ENCODE measurements around the gene DAAM1.

The DAAM1 gene

GRCh38 chr14:59355091-59355490 lies 166.6 kb downstream of the DAAM1 start:
- no peak for ATAC-seq
- TF ChIP-seq BACH2 (CRISPR knock-in tag; IDR thresholded peaks at IDR 0.05; ENCODE audit: borderline replicate concordance) = no peak
- no peak for TF ChIP-seq TCF4 (CRISPR knock-in tag; IDR thresholded peaks at IDR 0.05; ENCODE audit: borderline replicate concordance)
- TF ChIP-seq ZC3H10 (CRISPR knock-in tag; IDR thresholded peaks at IDR 0.05) = no peak
- no peak for TF ChIP-seq TOX (CRISPR knock-in tag; IDR thresholded peaks at IDR 0.05; ENCODE audit: borderline replicate concordance)
- TF ChIP-seq RARB (CRISPR knock-in tag; IDR thresholded peaks at IDR 0.05) = no peak
- TF ChIP-seq ESRRG (CRISPR knock-in tag; IDR thresholded peaks at IDR 0.05) = no peak
- TF ChIP-seq SNAI2 (CRISPR knock-in tag; IDR thresholded peaks at IDR 0.05) = no peak
- no peak for TF ChIP-seq ZFP30 (CRISPR knock-in tag; IDR thresholded peaks at IDR 0.05)

GRCh38 chr14:59356312-59356711 lies 167.8 kb downstream of the DAAM1 start:
- no peak for TF ChIP-seq TCF4 (CRISPR knock-in tag; IDR thresholded peaks at IDR 0.05; ENCODE audit: borderline replicate concordance)
- no peak for TF ChIP-seq ESRRG (CRISPR knock-in tag; IDR thresholded peaks at IDR 0.05)
- TF ChIP-seq ISL1 (CRISPR knock-in tag; IDR thresholded peaks at IDR 0.05) = no peak
- no peak for TF ChIP-seq ZNF70 (CRISPR knock-in tag; IDR thresholded peaks at IDR 0.05)
- no peak for TF ChIP-seq TSHZ2 (CRISPR knock-in tag; IDR thresholded peaks at IDR 0.05)
- no peak for TF ChIP-seq ZFP30 (CRISPR knock-in tag; IDR thresholded peaks at IDR 0.05)
- TF ChIP-seq TOX (CRISPR knock-in tag; IDR thresholded peaks at IDR 0.05; ENCODE audit: borderline replicate concordance) = no peak
- no peak for TF ChIP-seq BACH2 (CRISPR knock-in tag; IDR thresholded peaks at IDR 0.05; ENCODE audit: borderline replicate concordance)
- no peak for TF ChIP-seq GLIS3 (CRISPR knock-in tag; IDR thresholded peaks at IDR 0.05)
- no peak for TF ChIP-seq ZC3H10 (CRISPR knock-in tag; IDR thresholded peaks at IDR 0.05)
- no peak for TF ChIP-seq CSRNP3 (CRISPR knock-in tag; IDR thresholded peaks at IDR 0.05)
- TF ChIP-seq SNAI2 (CRISPR knock-in tag; IDR thresholded peaks at IDR 0.05) = no peak
- TF ChIP-seq OSR1 (CRISPR knock-in tag; IDR thresholded peaks at IDR 0.05) = no peak
- TF ChIP-seq CSDC2 (CRISPR knock-in tag; IDR thresholded peaks at IDR 0.05) = no peak
- no peak for TF ChIP-seq RARB (CRISPR knock-in tag; IDR thresholded peaks at IDR 0.05)
- ATAC-seq = no peak

GRCh38 chr14:59356767-59357166 lies 168.3 kb downstream of the DAAM1 start:
- ATAC-seq = no peak
- TF ChIP-seq TSHZ2 (CRISPR knock-in tag; IDR thresholded peaks at IDR 0.05) (no peak), OSR1 (CRISPR knock-in tag; IDR thresholded peaks at IDR 0.05) (no peak), ZFP30 (CRISPR knock-in tag; IDR thresholded peaks at IDR 0.05) (no peak), TCF4 (CRISPR knock-in tag; IDR thresholded peaks at IDR 0.05; ENCODE audit: borderline replicate concordance) (no peak), BACH2 (CRISPR knock-in tag; IDR thresholded peaks at IDR 0.05; ENCODE audit: borderline replicate concordance) (no peak), ZC3H10 (CRISPR knock-in tag; IDR thresholded peaks at IDR 0.05) (no peak), ARNTL (CRISPR knock-in tag; IDR thresholded peaks at IDR 0.05; ENCODE audit: borderline replicate concordance, low read depth) (no peak), RARB (CRISPR knock-in tag; IDR thresholded peaks at IDR 0.05) (no peak), TOX (CRISPR knock-in tag; IDR thresholded peaks at IDR 0.05; ENCODE audit: borderline replicate concordance) (no peak), PATZ1 (CRISPR knock-in tag; IDR thresholded peaks at IDR 0.05; ENCODE audit: borderline replicate concordance) (no peak), POU6F1 (CRISPR knock-in tag; IDR thresholded peaks at IDR 0.05; ENCODE audit: borderline replicate concordance, low read depth) (no peak), ZNF70 (CRISPR knock-in tag; IDR thresholded peaks at IDR 0.05) (no peak), ESRRG (CRISPR knock-in tag; IDR thresholded peaks at IDR 0.05) (no peak), SNAI2 (CRISPR knock-in tag; IDR thresholded peaks at IDR 0.05) (no peak), CREB5 (CRISPR knock-in tag; IDR thresholded peaks at IDR 0.05; ENCODE audit: low read depth) (no peak)

Measured in SK-N-SH treated with all-trans-retinoic acid at 6 μM for 48 hours (cell line).